GM10266 (cell line): ENCODE measurements around the gene PIGT.

Experiments
- DNase-seq: peaks from one replicate; pipeline ENCODE4 v3.0.0; 2012; ENCODE audit errors: extremely low spot score
- CTCF ChIP-seq: IDR thresholded peaks from 2 replicates; pipeline ENCODE4 v1.5.1; 2012; ENCODE audit warnings: mild to moderate bottlenecking, low read depth; ENCODE audit not compliant: control insufficient read depth, insufficient read depth; ENCODE audit errors: missing control alignments

The PIGT gene

GRCh38 chr20:45407783-45408645 is 7.9 kb upstream of the PIGT start, which contains the start of gene DBNDD2:
Gene DBNDD2, plus strand, starts transcription at chr20:45408289. Its CDS starts 179 bp downstream, at chr20:45408468.
- TF ChIP-seq CTCF, result no peak
- DNase-seq, result peak; percentile 25

GRCh38 chr20:45408646-45409213 is 7.2 kb upstream of the PIGT start:
- DNase-seq, result peak; percentile 18
- TF ChIP-seq CTCF, result no peak

DNA sequence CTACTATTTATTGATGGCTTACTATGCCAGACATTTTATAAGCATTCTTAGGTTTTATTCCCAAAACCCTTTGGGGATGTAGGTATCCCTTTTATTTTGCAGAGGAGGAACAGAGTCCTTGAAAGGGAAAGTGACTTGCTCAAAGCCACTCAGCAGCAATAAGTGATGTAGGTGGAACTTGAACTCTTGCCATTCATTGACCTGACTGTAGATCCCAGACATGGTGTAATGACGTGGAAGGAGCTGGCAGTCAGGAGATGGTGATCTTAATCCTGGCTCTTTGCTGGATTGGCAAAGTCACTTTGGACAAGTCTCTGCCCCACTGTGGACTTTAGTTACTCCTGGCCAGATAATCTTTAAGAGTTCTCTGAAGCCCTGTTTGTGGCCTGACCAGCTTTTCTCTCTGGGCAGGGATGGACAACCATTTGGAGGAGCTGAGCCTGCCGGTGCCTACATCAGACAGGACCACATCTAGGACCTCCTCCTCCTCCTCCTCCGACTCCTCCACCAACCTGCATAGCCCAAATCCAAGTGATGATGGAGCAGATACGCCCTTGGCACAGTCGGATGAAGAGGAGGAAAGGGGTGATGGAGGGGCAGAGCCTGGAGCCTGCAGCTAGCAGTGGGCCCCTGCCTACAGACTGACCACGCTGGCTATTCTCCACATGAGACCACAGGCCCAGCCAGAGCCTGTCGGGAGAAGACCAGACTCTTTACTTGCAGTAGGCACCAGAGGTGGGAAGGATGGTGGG is 6.2 kb upstream of the PIGT start:
- DNase-seq, result no peak
- no peak for TF ChIP-seq CTCF

DNA sequence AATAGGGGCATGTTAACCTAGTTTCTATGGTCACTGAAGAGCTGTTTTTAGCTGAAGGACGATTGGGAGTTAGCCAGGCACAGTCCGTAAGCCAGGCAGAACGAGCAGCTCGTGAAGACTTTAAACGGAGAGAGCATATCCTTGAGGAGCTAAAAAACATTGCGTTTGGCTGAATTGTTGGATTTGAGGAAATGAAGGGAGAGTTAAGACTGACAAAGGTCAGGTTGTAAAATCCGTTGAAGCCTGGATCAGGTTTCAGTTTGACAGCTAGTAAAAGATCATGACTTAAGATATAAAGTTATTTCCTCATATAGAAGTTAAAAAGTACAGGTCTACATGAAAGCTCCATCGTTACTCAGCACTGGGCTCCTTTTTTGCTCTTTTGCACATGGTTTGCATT is 5.1 kb upstream of the PIGT start:
- no peak for DNase-seq

DNA sequence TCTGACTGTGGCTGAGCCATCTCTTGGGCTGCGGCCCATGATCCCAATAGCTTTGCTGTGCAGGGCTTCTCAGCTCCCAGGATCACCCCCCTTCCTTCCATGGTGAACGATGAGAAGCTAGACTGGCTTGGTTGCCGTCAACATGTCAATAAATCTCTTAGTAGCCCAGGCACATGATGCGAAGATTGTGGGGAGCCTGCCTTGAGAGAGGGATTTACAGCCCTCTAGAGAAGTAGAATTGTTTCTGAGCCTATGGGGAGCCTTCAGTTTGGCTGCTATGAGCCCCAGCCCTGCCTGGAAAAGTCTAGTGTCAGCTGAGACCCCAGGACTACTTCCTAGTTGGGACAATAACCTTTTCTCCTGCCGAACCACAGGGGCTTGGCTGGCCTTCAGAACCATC is 3.3 kb upstream of the PIGT start:
- no peak for DNase-seq
- TF ChIP-seq CTCF, result no peak

More for the DNA sequence above, 5.1 kb upstream of the PIGT start:
- no peak for TF ChIP-seq CTCF

- no peak for DNase-seq
- no peak for TF ChIP-seq CTCF
These were observed 2.5 kb upstream of the PIGT start for GRCh38 chr20:45413479-45413878.

DNA sequence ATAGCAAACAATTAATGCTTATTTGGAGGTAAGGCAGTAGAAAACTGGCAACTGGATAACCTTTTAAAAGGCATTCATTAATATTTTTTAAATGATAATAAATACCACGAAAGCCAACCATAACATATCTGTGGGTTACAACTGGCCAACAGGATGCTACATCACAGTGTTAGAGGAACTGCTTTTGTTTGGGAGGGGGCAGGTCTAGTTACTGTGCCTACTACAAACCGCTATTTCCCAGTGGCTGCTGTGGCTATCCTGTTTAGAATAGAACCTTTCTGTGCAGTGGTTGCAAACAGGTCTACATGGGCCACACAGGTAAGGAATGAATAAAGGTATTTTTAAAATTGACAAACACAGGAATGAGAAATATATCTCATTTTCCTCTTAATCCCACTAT is 976 bp downstream of the PIGT start:
- no peak for DNase-seq
- TF ChIP-seq CTCF, result no peak
